ENCODE data around the gene COX6B2. TPM values are rescaled to one million over a fixed set of nuclear protein-coding genes. Genes with fewer than 3 reads are reported as not detected.

Gene COX6B2
- total and polyA plus RNA-seq, 2 of the 13 experiments (the other 11 are each of a cell fraction or from before 2014, with no cell fraction given) = 0.21 TPM; not detected in 1

- ATAC-seq (peak; percentile 0; the same call in 1 of the 3 replicates), FAIRE-seq (no peak), DNase-seq (ENCODE audit: low spot score) (no peak)
- Histone ChIP-seq H3K9me3 (ENCODE audit: low read length) (no peaks in the 10 kb centered on the region), H3K27me3 (ENCODE audit: control insufficient read depth in 1 of 2, insufficient read depth in 2 of 2, low read length in 2 of 2) (no peaks in the 10 kb centered on the region; a peak in 1 of 5 replicates), H4K20me1 (ENCODE audit: insufficient read depth, low read length) (peaks cover 3% of the 10 kb centered on the region; the same call in 1 of the 2 replicates), H3K36me3 (replicated peaks in 1 of 2; ENCODE audit: control insufficient read depth in 1 of 2, insufficient read depth in 2 of 2, low read length in 2 of 2) (peaks cover 2 to 7% of the 10 kb centered on the region in 2 experiments; a peak in 3 of 5 replicates), H3K4me2 (ENCODE audit: low read depth, low read length) (peak overlapping the region; percentile 81), H3K79me2 (ENCODE audit: insufficient read depth, low read length) (peaks cover 5% of the 10 kb centered on the region), H3K27ac (ENCODE audit: extremely low read length, insufficient read depth, low read length) (peak overlapping the region; percentile 75), H2AFZ (ENCODE audit: low read length) (no peak overlapping the region), H3K4me3 (replicated peaks in 1 of 3; ENCODE audit: insufficient read depth in 1 of 3, low read depth in 2 of 3, low read length in 3 of 3) (peak overlapping the region; percentile 82 to 99 (median 91)), H3K9ac (ENCODE audit: insufficient read depth, low read depth, low read length) (peak overlapping the region; percentile 95), H3K4me1 (ENCODE audit: insufficient read depth, low read length) (peaks cover 27% of the 10 kb centered on the region)
- 1% methylated on average over 17 of the region's 44 CpGs for WGBS (ENCODE audit: low lambda C conversion rate)
- intact Hi-C loops (cut with micrococcal nuclease; ENCODE audit: unreplicated experiment) (loop anchor here (1.0 to 5.0 kb wide), 2 partner anchors 39 to 772 kb away; no protein-coding TSS in a partner anchor), in situ Hi-C loops (cut with HindIII; ENCODE audit: extremely low pct_ligation_motif_present, low pct_unique_long_range_greater_than_20kb) (no loop called here)
- CTCF ChIA-PET (ENCODE audit: low intra/inter-chr PET ratio, low total read pairs) = interaction anchor here (1.1 kb wide), 1 partner anchor 38 kb away, joined by 3 read pairs; no protein-coding TSS in a partner anchor
- POLR2A ChIA-PET = interaction anchor here (0.7 to 2.0 kb wide), 28 partner anchors 9 to 314 kb away, joined by 3 to 20 read pairs (median 4); partner anchors contain the start of genes DNAAF3, GARIN5B, HSPBP1 and ISOC2
- BruUV-seq (replicated peaks) = no TSS peak
- no peak for TF ChIP-seq HDAC2 (CRISPR knock-in tag; IDR thresholded peaks at IDR 0.05)
- TF ChIP-seq SIN3B (IDR thresholded peaks at IDR 0.05; ENCODE audit: low read length) = no peak
- peak; percentile 78 for TF ChIP-seq POLR2G (IDR thresholded peaks at IDR 0.05; ENCODE audit: low read depth, low read length)
- TF ChIP-seq NR2F6 (IDR thresholded peaks at IDR 0.05) = 0 out of 2 replicates have a peak, but pooled peaks have one; percentile 28
- no peak for TF ChIP-seq NR2F6 (CRISPR knock-in tag; IDR thresholded peaks at IDR 0.05)
- TF ChIP-seq CTCF (CRISPR knock-in tag; IDR thresholded peaks at IDR 0.05) = no peak
- peak; percentile 78; the same call in 1 of the 2 replicates for TF ChIP-seq HES4 (CRISPR knock-in tag; IDR thresholded peaks at IDR 0.05; ENCODE audit: borderline replicate concordance)
- peak; percentile 73; the same call in 1 of the 2 replicates for TF ChIP-seq POLR2AphosphoS5 (IDR thresholded peaks at IDR 0.05; ENCODE audit: low read depth, low read length)
- no peak for TF ChIP-seq FOSL2 (CRISPR knock-in tag; IDR thresholded peaks at IDR 0.05)
- TF ChIP-seq ELK4 (CRISPR knock-in tag; IDR thresholded peaks at IDR 0.05; ENCODE audit: borderline replicate concordance) = no peak
- TF ChIP-seq ZNF574 (CRISPR knock-in tag; IDR thresholded peaks at IDR 0.05) = 0 out of 2 replicates have a peak, but pooled peaks have one; percentile 14
- peak; percentile 60; the same call in 1 of the 2 replicates for TF ChIP-seq ZFY (CRISPR knock-in tag; IDR thresholded peaks at IDR 0.05)
- TF ChIP-seq GMEB2 (CRISPR knock-in tag; IDR thresholded peaks at IDR 0.05; ENCODE audit: low read depth) = no peak
- 0 out of 2 replicates have a peak, but pooled peaks have one; percentile 28 for TF ChIP-seq CC2D1A (CRISPR knock-in tag; IDR thresholded peaks at IDR 0.05)
- TF ChIP-seq ZNF263 (CRISPR knock-in tag; IDR thresholded peaks at IDR 0.05) = peak; percentile 78
- TF ChIP-seq KLF12 (CRISPR knock-in tag; IDR thresholded peaks at IDR 0.05; ENCODE audit: borderline replicate concordance) = 0 out of 2 replicates have a peak, but pooled peaks have one; percentile 11
Measured at GRCh38 chr19:55339889-55340783, 14.4 kb downstream of the COX6B2 start.

Data from HepG2 (cell line).